Loucy (cell line): ENCODE measurements around the gene TMEM181.

Source experiments
- CTCF ChIP-seq: fragments of 200-600 bp; sonication (generic); conservative IDR thresholded peaks from 2 replicates; pipeline ENCODE4 v1.5.1; 2014; ENCODE audit warnings: mild to moderate bottlenecking, antibody characterized with exemption, low read length
- EZH2phosphoT487 ChIP-seq: fragments of 200-600 bp; IDR thresholded peaks from 2 replicates; pipeline ENCODE4 v1.6.1; 2018; ENCODE audit warnings: antibody characterized with exemption, mild to moderate bottlenecking, moderate library complexity, borderline replicate concordance

GRCh38 chr6:158627940-158628211 lies 68.0 kb downstream of the TMEM181 start:
- no peak for TF ChIP-seq CTCF
- TF ChIP-seq EZH2phosphoT487: no peak
